Measurements from ENCODE around the gene PIBF1. TPM values are rescaled to one million over a fixed set of nuclear protein-coding genes. Genes with fewer than 3 reads are reported as not detected.

Gene PIBF1
- total RNA-seq, 6 experiments from 2014 or later = 11.9 to 18.3 (median 14.5) TPM

DNA sequence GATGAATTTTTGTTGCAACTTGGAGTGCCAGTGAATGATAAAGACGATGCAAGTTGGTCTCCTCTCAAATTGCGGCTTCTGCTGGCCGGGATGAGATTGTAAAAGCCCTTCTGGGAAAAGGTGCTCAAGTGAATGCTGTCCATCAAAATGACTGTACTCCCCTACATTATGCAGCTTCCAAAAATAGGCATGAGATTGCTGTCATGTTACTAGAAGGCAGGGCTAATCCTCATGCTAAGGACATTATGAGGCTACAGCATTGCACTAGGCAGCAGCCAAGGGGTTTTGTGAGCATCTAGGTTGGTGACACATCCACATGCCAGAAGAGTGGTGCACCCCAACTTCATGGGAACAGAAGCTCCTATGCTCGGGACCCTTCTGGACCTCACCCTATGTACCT lies 254.6 kb downstream of the PIBF1 start:
- DNase-seq = no peak
- TF ChIP-seq, protein P1, sequence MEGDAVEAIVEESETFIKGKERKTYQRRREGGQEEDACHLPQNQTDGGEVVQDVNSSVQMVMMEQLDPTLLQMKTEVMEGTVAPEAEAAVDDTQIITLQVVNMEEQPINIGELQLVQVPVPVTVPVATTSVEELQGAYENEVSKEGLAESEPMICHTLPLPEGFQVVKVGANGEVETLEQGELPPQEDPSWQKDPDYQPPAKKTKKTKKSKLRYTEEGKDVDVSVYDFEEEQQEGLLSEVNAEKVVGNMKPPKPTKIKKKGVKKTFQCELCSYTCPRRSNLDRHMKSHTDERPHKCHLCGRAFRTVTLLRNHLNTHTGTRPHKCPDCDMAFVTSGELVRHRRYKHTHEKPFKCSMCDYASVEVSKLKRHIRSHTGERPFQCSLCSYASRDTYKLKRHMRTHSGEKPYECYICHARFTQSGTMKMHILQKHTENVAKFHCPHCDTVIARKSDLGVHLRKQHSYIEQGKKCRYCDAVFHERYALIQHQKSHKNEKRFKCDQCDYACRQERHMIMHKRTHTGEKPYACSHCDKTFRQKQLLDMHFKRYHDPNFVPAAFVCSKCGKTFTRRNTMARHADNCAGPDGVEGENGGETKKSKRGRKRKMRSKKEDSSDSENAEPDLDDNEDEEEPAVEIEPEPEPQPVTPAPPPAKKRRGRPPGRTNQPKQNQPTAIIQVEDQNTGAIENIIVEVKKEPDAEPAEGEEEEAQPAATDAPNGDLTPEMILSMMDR (IDR thresholded peaks at IDR 0.05) = no peak
- peaks cover 15% of the 10 kb centered on the region for H3K4me1 Mint-ChIP-seq (ENCODE audit: low read depth)
- H3K4me3 Mint-ChIP-seq = no peak overlapping the region
- H3K27me3 Mint-ChIP-seq (ENCODE audit: insufficient read depth) = no peaks in the 10 kb centered on the region
- H3K27ac Mint-ChIP-seq = no peak overlapping the region
- H3K36me3 Mint-ChIP-seq (ENCODE audit: low read depth) = no peaks in the 10 kb centered on the region
- no peaks in the 10 kb centered on the region for H3K9me3 Mint-ChIP-seq

DNA sequence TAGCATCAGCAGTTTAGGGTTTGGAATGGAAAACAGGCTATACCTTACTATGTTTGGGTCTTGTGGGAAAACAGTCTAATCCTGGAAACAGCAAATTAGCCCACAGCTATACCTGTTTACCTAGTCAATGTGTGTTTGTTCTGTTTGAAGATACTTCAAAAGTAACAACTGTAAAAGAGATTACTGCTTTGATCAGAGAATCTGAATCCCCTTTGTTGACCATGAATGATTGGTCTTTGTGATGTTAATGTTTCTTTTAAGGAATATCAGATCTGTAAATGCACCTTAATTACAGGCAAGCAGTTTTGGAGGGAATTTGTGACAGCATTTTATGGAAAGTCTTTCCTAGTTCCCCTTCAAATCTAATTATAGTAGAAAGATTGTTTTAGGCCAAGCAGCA lies 256.1 kb downstream of the PIBF1 start:
- H3K4me1 Mint-ChIP-seq (ENCODE audit: low read depth) = peaks cover 6% of the 10 kb centered on the region
- no peak for DNase-seq
- TF ChIP-seq, protein P1 (IDR thresholded peaks at IDR 0.05) = no peak
- H3K9me3 Mint-ChIP-seq = no peaks in the 10 kb centered on the region
- H3K27me3 Mint-ChIP-seq (ENCODE audit: insufficient read depth) = no peaks in the 10 kb centered on the region
- no peak overlapping the region for H3K4me3 Mint-ChIP-seq
- H3K27ac Mint-ChIP-seq = no peak overlapping the region
- H3K36me3 Mint-ChIP-seq (ENCODE audit: low read depth) = no peaks in the 10 kb centered on the region

DNA sequence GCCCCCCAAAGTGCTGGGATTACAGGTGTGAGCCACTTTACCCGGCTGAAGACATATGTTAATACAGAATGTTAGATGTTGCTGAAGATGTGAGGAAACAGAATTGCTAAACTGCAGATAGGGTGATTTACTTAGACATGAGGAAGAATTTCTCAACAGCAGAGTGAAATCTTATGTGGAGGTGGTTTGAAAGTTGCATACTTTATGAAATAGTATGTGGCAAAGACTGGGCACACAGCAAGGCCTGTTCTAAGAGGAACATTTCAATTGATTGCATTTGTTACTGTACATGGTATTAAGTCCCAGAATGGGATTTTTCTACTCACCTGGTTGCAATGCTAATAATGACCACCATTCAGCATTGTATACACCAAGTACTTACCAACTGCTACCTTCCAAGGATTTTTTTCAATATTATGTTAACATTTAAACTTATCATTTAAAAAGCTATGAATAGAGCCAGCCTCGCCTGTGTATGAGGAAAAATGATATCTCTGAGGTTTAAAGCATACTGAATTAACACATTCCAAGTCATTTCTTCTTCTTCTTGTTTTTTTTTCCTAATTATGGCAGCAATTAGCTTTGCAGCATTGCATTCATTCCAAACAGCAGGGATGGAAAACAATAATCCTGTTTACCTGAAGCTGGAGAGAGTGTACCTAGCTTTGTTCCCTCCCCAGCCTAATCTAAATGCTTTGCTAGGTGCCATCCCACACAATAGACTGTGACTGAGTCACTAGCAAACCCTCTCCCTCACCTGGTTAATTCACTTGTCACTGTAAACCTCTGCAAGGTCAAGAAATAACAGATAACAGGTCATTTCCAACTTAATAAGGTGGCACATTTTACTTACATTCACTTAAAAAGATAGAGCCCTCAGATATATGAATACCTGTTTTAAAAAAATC lies 257.5 kb downstream of the PIBF1 start:
- Mint-ChIP-seq H3K9me3 (no peaks in the 10 kb centered on the region), H3K4me3 (no peak overlapping the region)

DNA sequence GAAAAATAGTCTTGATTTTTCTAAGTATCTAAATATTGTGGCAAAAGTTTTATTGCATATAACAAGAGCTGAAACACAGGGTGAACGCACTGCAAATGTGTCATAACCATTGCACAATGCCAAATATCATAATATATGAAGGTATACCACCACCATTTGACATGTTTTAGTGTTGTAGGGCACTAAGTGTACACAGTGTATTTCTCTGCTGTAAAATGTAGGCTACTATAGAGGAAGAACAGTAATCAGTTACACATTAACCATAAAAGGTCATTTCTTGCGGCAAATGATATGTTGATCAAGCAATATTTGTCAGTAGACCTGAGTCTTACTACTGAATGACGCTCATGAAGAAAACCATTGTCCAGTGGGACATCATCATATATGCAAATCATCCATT lies 258.6 kb downstream of the PIBF1 start:
- Mint-ChIP-seq H3K9me3 (no peaks in the 10 kb centered on the region), H3K4me3 (no peak overlapping the region), H3K36me3 (ENCODE audit: low read depth) (no peaks in the 10 kb centered on the region), H3K4me1 (ENCODE audit: low read depth) (no peaks in the 10 kb centered on the region; the same call in 1 of the 2 replicates), H3K27me3 (ENCODE audit: insufficient read depth) (peaks cover 1% of the 10 kb centered on the region; the same call in 1 of the 2 replicates), H3K27ac (no peak overlapping the region)
- no peak for DNase-seq
- TF ChIP-seq, protein P1 (IDR thresholded peaks at IDR 0.05) = no peak

More for the DNA sequence above, 257.5 kb downstream of the PIBF1 start:
- TF ChIP-seq, protein P1 (IDR thresholded peaks at IDR 0.05) = peak; percentile 29; the same call in 1 of the 2 replicates
- no peak for DNase-seq
- no peaks in the 10 kb centered on the region; the same call in 1 of the 2 replicates for H3K4me1 Mint-ChIP-seq (ENCODE audit: low read depth)
- H3K27ac Mint-ChIP-seq = no peak overlapping the region
- no peaks in the 10 kb centered on the region for H3K36me3 Mint-ChIP-seq (ENCODE audit: low read depth)
- peaks cover 1% of the 10 kb centered on the region; the same call in 1 of the 2 replicates for H3K27me3 Mint-ChIP-seq (ENCODE audit: insufficient read depth)

DNA sequence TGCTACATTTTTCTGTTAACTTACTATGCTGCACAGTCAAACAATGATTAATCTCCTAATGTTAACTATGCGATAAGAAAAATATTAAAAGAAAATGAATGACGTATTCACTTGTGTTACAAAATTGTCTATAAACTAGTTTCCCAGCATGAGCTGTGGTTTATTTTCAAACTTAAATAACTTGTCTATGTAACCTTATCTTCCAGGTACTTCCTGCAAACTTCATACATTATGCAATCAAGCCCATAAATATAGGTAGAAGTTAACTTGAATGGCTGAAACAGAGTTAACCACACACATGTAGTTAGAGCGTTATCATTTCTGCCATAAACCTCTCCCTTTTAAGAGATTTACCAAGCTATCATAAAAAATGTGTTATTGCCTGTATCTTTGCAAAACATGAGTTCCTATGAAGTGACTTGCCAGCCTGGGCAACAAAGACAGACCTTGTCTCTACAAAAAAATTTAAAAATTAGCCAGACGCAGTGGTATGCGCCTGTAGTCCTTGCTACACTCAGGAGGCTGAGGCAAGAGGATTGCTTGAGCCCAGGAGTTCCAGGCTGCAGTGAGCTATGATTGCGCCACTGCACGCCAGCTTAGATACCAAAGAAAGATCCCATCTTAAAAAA lies 259.1 kb downstream of the PIBF1 start:
- H3K27ac Mint-ChIP-seq = no peak overlapping the region

More for the DNA sequence above, 259.1 kb downstream of the PIBF1 start:
- Mint-ChIP-seq H3K4me1 (ENCODE audit: low read depth) (no peaks in the 10 kb centered on the region; the same call in 1 of the 2 replicates), H3K36me3 (ENCODE audit: low read depth) (no peaks in the 10 kb centered on the region), H3K9me3 (no peaks in the 10 kb centered on the region), H3K4me3 (no peak overlapping the region), H3K27me3 (ENCODE audit: insufficient read depth) (peaks cover 1% of the 10 kb centered on the region; the same call in 1 of the 2 replicates)
- TF ChIP-seq, protein P1 (IDR thresholded peaks at IDR 0.05) = no peak
- no peak for DNase-seq

Data from HFFc6 (cell line).